OCI-LY1 (cell line): ENCODE data around the gene ARHGAP9.

Experiments
- H2AFZ ChIP-seq: fragments of 200-600 bp; sonication (generic), shearing (Covaris generic); 2 replicates; pipeline ENCODE4 v1.6.0; 2014; ENCODE audit warnings: antibody characterized with exemption, mild to moderate bottlenecking, low read length
- H3F3A ChIP-seq: fragments of 200-600 bp; sonication (generic), shearing (Covaris generic); 2 replicates; pipeline ENCODE4 v1.6.0; 2014; ENCODE audit warnings: mild to moderate bottlenecking, antibody characterized with exemption, low read length, moderate library complexity; ENCODE audit not compliant: insufficient read depth
- H3K27ac ChIP-seq: fragments of 200-600 bp; sonication (generic); 2 replicates; pipeline ENCODE4 v1.5.1; 2014; ENCODE audit warnings: low read length, mixed run types, mild to moderate bottlenecking, low read depth; ENCODE audit not compliant: poor library complexity, severe bottlenecking
- H3K27me3 ChIP-seq: fragments of 200-600 bp; sonication (generic); 2 replicates; pipeline ENCODE4 v1.6.0; 2014; ENCODE audit warnings: antibody characterized with exemption, mild to moderate bottlenecking, low read length, moderate library complexity; ENCODE audit not compliant: insufficient read depth
- H3K36me3 ChIP-seq: fragments of 200-600 bp; sonication (generic); 2 replicates; pipeline ENCODE4 v1.6.1; 2014; ENCODE audit warnings: mild to moderate bottlenecking, antibody characterized with exemption, low read length, moderate library complexity, mixed read lengths; ENCODE audit not compliant: insufficient read depth
- H3K4me1 ChIP-seq: fragments of 200-600 bp; sonication (generic); 2 replicates; pipeline ENCODE4 v1.5.1; 2014; ENCODE audit warnings: mild to moderate bottlenecking, low read length, moderate library complexity; ENCODE audit not compliant: insufficient read depth, severe bottlenecking
- H3K4me2 ChIP-seq: fragments of 200-600 bp; sonication (generic), shearing (Covaris generic); 2 replicates; pipeline ENCODE4 v1.6.1; 2014; ENCODE audit warnings: low read length
- H3K4me3 ChIP-seq: fragments of 200-600 bp; sonication (generic); 2 replicates; pipeline ENCODE4 v1.5.1; 2014; ENCODE audit warnings: low read length, low read depth, mild to moderate bottlenecking, mixed read lengths; ENCODE audit not compliant: poor library complexity, severe bottlenecking
- H3K79me2 ChIP-seq: fragments of 200-600 bp; shearing (Covaris generic); 2 replicates; pipeline ENCODE4 v1.6.1; 2016; ENCODE audit warnings: mixed run types, low read length, mixed read lengths; ENCODE audit not compliant: insufficient read depth
- H3K9ac ChIP-seq: fragments of 200-600 bp; sonication (generic), shearing (Covaris generic); 2 replicates; pipeline ENCODE4 v1.6.1; 2014; ENCODE audit warnings: mild to moderate bottlenecking, low read length, mixed read lengths
- H3K9me2 ChIP-seq: fragments of 200-600 bp; sonication (generic), shearing (Covaris generic); 2 replicates; pipeline ENCODE4 v1.6.1; 2014; ENCODE audit warnings: low read depth, mild to moderate bottlenecking, low read length, mixed read lengths
- H3K9me3 ChIP-seq: fragments of 200-600 bp; shearing (Covaris generic); 2 replicates; pipeline ENCODE4 v1.6.1; 2014; ENCODE audit warnings: low read length, mixed read lengths
- H4K20me1 ChIP-seq: fragments of 200-600 bp; sonication (generic), shearing (Covaris generic); 2 replicates; pipeline ENCODE4 v1.6.0; 2016; ENCODE audit warnings: mild to moderate bottlenecking, low read length; ENCODE audit not compliant: insufficient read depth
- CTCF ChIP-seq: fragments of 200-600 bp; sonication (generic), shearing (Covaris generic); IDR thresholded peaks from 2 replicates; pipeline ENCODE4 v1.5.1; 2017; ENCODE audit warnings: mild to moderate bottlenecking, antibody characterized with exemption, low read length, moderate library complexity, mixed read lengths
- EZH2 ChIP-seq: fragments of 200-600 bp; sonication (generic), shearing (Covaris generic); IDR thresholded peaks from 2 replicates; pipeline ENCODE4 v1.8.0; 2017; ENCODE audit warnings: borderline replicate concordance, mixed run types, mild to moderate bottlenecking, antibody characterized with exemption, low read length, moderate library complexity, mixed read lengths

ARHGAP9 gene

GRCh38 chr12:57434517-57435223 is 45.0 kb downstream of the ARHGAP9 start, which contains the start of gene INHBC:
Gene INHBC (plus strand): TSS chr12:57434784. CDS start chr12:57434887, 103 bp downstream.
- H3K36me3 ChIP-seq = no peaks in the 10 kb centered on the region
- no peak within 1 kb of the TSS for H3K4me2 ChIP-seq
- no peaks in the 10 kb centered on the region for H3K9me3 ChIP-seq
- H2AFZ ChIP-seq = no peak within 1 kb of the TSS
- no peaks in the 10 kb centered on the region for H3F3A ChIP-seq
- no peaks in the 10 kb centered on the region for H3K9me2 ChIP-seq
- TF ChIP-seq CTCF = no peak
- TF ChIP-seq EZH2 = no peak
- no peaks in the 10 kb centered on the region for H4K20me1 ChIP-seq
- H3K4me3 ChIP-seq = no peak within 1 kb of the TSS
- no peaks in the 10 kb centered on the region for H3K27me3 ChIP-seq
- H3K79me2 ChIP-seq = peaks cover 6% of the 10 kb centered on the region
- peaks cover 16% of the 10 kb centered on the region for H3K4me1 ChIP-seq
- H3K9ac ChIP-seq = no peak within 1 kb of the TSS
- H3K27ac ChIP-seq = no peak within 1 kb of the TSS

DNA sequence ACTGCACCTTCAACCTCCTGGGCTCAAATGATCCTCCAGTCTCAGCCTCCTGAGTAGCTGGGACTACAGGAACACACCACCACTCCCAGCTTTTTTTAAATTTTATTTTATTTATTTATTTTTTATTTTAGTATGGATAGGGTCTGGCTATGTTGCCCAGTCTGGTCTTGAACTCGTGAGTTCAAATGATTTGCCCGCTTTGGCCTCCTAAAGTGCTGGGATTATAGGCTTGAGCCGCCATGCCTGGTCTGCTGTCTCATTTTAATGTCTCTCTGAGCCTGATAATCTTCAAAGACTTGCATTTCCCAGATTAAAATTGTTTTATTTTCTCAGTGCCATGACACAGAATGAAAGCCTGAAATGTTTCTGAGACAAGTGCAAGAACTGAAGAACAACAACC is 46.3 kb downstream of the ARHGAP9 start:
- Histone ChIP-seq H3K4me1 (peaks cover 29% of the 10 kb centered on the region), H3K79me2 (peaks cover 16% of the 10 kb centered on the region), H3K27ac (no peak overlapping the region), H4K20me1 (no peaks in the 10 kb centered on the region), H3K36me3 (no peaks in the 10 kb centered on the region), H2AFZ (no peak overlapping the region), H3K9ac (no peak overlapping the region), H3K9me3 (no peaks in the 10 kb centered on the region), H3K27me3 (no peaks in the 10 kb centered on the region), H3F3A (no peaks in the 10 kb centered on the region), H3K4me3 (no peak overlapping the region), H3K9me2 (no peaks in the 10 kb centered on the region), H3K4me2 (no peak overlapping the region)
- TF ChIP-seq EZH2 = no peak
- TF ChIP-seq CTCF = no peak

GRCh38 chr12:57431654-57432188 is 47.9 kb downstream of the ARHGAP9 start:
- Histone ChIP-seq H3K4me3 (peak overlapping the region; percentile 78), H3K36me3 (no peaks in the 10 kb centered on the region), H3F3A (no peaks in the 10 kb centered on the region), H2AFZ (peak overlapping the region; percentile 31), H3K27me3 (no peaks in the 10 kb centered on the region), H3K9me2 (no peaks in the 10 kb centered on the region), H3K27ac (peak overlapping the region; percentile 56), H4K20me1 (no peaks in the 10 kb centered on the region), H3K9me3 (no peaks in the 10 kb centered on the region), H3K4me1 (peaks cover 35% of the 10 kb centered on the region), H3K9ac (peak overlapping the region; percentile 85), H3K79me2 (peaks cover 16% of the 10 kb centered on the region), H3K4me2 (peak overlapping the region; percentile 94)
- TF ChIP-seq CTCF = no peak
- no peak for TF ChIP-seq EZH2
